HCEC 1CT (cell line): Measurements from ENCODE around the gene ZMIZ1.

ENCODE experiments used
- DNase-seq: peaks from one replicate; pipeline ENCODE4 v3.0.0-alpha.2; 2017

Gene ZMIZ1

GRCh38 chr10:79068562-79069324, at the start of gene ZMIZ1:
Gene ZMIZ1 (plus strand): TSS chr10:79068966. CDS start chr10:79201633, 132,667 bp downstream.
- DNase-seq: peak; percentile 96

- DNase-seq: peak; percentile 2
Measured at GRCh38 chr10:79019441-79020014, 49.2 kb upstream of the ZMIZ1 start.

GRCh38 chr10:79020015-79020491, 48.7 kb upstream of the ZMIZ1 start:
- DNase-seq: no peak

GRCh38 chr10:79020605-79021004, 48.2 kb upstream of the ZMIZ1 start:
- DNase-seq: no peak

DNA sequence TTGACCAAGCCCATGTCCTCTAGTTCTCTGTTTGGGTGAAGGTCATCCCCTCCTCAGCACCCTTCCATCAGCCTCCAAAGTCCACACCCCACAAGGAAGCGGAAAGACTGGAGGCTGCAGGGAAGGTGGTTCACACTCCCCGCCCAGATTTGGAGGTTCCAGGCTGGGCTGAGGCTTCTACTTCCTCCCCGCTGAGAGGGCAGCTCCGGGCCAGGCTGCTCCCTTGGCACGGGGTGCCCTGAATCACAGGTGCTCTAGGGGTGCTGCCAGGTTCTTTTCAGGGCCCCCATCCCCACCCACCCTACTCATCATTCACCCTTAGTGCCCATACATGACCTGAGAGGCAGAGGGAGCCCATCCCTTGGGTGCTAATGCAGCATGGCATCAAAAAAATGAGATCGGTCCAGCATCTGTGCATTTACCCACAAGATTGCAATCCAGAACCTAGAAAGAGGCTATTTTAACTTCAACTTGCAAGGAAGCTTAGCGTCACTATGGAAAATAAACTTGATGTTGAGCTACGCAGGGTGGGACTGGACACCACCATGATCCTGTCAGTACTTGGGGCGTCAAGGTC, 47.3 kb upstream of the ZMIZ1 start:
- no peak for DNase-seq

DNA sequence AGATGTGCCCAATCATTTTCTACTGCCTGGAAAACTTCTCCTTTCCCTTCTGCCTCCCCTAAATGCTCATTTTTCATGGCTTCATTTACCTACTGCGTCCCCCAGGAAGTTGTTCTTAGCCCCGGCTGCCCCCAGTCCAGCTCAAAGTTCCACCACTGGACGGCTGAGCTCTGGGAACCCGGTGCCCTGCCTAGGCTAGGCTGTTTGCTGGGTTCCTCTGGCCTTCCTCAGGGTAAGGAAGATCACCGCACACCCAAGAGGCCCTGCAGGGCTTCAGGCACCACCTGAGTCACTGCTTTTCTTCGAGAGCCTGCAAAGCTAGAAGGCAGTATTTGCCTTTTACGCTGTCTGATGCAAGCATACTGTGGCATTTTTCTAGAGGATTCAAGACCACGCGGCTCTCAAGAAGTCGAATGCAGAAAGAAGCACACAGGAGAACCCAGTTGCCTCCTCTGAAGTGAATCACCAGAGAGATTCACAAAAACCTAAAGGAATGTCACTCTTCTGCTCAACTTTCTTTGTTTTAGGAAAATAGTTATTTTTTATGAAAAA, 46.7 kb upstream of the ZMIZ1 start:
- no peak for DNase-seq

DNA sequence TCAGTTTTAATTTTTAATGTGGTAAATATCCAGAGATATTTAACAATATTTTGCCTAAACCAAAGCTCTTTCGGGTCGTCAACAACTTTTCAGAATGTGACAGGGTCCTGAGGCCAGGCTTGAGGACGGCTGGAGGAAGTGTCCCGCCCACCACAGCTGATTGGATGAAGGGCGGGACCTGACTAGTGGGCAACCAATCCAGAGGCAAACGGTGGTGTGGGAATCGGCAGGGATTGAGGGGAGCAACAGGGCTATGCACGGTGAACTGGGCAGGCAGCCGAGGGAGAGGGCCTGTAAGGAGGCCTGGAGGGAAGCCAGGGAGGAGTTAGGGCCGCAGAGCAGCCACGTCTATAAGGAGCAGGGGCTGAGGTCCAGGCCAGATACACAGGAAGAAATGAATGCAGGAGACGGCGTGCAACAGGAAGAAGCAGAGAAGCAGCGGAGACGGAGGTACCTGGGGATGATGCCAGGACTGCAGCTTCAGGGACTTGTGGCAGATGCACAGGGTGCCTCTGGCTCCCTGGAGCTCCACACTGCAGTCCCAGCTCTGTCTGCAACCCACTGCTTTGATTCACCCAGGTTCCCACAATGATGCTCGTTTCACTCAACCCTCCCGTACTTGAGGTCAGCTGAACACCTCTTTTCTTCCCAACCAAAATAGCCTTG, 46.1 kb upstream of the ZMIZ1 start:
- DNase-seq: peak; percentile 11

DNA sequence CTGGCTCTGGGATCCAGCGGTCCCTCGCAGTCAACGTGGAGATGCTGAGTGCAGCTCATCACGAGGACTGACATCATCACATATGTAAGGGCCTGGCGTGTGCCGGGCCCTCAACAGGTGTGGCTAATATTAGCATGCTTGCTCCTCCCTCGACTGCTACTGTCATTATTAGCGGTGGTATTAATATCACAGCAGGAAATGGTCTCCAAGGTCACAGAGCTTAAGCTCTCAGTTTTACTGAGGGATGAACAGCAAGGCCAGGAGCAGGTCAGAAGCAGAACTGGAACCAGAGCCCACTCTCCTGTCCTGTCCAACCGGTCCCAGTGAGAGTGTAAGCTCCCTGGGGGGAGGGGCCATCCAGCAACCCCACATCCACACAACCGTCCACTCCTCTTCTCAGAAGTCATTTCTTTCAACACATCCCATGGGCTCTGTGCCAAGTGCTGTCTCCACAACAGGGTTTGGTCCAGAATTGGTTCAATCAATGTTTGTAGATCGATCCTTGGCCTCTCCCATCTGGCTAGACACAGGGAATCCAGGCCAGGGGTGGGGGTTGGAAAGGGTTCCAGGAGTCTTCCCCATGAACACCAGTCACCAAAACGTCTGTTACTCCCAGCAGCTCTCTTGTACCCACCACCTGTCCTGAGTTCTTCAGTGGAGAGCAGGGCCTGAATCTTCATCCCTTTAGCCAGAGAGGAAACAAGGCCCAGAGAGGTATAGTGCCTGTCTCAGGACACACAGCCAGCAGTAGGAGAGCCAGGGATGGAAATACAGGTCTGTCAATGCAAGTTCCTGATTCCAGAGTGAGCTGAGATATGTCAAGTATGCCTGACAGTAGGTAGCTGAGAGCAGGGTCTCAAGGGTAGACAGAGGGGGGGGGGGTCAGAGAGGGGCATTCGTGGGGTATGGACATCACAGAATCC, 45.3 kb upstream of the ZMIZ1 start:
- DNase-seq: no peak

DNA sequence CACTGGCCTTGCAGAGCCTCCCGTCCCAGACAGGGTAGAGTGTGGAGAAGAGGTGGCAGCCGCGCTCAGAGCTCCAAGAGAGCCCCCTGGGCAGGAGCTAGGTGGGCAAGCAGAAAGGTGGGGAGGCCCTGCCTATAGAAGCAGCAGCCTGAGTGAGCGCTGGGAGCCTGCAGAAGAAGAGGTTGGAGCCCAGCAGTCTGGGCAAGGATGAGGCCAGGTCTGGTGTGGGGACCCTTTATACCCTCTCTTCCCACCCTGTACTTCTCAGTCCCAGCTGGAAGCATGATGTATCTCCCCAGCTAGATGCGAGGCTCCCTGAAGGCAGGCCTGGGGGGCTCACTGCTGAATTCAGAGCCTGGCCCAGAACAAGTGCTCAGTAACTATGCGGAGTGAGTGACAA, 44.5 kb upstream of the ZMIZ1 start:
- DNase-seq: no peak

GRCh38 chr10:79024720-79025198, 44.0 kb upstream of the ZMIZ1 start:
- DNase-seq: no peak

GRCh38 chr10:79025199-79025832, 43.5 kb upstream of the ZMIZ1 start:
- DNase-seq: no peak

DNA sequence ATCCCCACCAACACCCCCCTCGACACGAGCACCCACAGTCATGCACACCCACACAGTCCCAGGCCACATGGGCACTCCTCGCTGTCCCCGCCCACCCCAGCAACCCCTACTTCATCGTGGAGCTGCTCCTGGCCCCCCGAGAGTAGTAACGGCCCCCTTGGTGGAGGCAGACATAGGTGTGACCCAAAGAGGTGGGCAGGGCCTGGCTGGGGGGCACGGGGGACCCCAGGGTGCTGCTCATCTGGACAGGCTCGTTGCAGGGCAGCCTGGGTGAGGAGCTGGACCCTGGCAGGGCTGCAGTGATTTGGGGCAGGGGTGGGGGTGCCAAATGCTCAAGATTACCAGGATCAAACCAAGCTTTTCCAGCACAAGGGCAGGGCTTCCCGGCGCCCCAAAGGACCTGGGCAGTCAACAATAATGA, 42.4 kb upstream of the ZMIZ1 start:
- DNase-seq: no peak

DNA sequence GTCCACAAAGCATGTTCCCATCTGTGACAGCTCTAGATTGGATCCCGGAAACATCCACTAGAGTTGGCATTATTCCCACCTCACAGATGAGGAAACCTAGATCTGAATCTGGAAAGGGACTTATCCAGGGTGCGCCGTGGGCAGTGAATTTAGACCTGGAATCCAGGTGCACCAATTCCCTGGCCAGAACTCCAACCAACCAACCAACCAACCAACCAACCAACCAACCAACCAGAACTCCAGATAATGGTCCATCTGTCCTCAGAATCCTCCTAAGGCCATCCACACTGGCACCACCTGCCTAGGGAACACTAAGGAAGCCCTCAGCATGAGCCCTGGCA, 42.0 kb upstream of the ZMIZ1 start:
- DNase-seq: no peak

GRCh38 chr10:79027147-79028055, 41.4 kb upstream of the ZMIZ1 start:
- DNase-seq: no peak

DNA sequence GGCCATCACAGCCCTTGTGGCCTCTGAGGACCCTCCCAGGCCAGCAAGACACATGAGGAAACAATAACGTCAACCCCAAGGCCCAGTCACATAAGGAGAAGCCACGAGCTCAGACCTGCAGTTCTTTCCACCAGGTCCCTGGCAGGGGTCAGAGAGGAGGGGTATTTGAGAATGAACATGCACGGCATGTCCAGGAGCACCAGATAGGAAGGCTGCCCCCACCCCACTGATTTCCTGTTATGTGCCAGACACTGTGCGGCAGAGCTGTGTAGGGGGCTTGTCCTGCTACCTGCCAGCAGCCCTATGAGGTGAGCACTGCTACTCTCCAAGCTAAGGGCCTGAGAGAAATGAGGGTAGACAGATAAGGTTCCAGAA, 40.7 kb upstream of the ZMIZ1 start:
- no peak for DNase-seq

GRCh38 chr10:79028451-79029010, 40.2 kb upstream of the ZMIZ1 start:
- DNase-seq: no peak

DNA sequence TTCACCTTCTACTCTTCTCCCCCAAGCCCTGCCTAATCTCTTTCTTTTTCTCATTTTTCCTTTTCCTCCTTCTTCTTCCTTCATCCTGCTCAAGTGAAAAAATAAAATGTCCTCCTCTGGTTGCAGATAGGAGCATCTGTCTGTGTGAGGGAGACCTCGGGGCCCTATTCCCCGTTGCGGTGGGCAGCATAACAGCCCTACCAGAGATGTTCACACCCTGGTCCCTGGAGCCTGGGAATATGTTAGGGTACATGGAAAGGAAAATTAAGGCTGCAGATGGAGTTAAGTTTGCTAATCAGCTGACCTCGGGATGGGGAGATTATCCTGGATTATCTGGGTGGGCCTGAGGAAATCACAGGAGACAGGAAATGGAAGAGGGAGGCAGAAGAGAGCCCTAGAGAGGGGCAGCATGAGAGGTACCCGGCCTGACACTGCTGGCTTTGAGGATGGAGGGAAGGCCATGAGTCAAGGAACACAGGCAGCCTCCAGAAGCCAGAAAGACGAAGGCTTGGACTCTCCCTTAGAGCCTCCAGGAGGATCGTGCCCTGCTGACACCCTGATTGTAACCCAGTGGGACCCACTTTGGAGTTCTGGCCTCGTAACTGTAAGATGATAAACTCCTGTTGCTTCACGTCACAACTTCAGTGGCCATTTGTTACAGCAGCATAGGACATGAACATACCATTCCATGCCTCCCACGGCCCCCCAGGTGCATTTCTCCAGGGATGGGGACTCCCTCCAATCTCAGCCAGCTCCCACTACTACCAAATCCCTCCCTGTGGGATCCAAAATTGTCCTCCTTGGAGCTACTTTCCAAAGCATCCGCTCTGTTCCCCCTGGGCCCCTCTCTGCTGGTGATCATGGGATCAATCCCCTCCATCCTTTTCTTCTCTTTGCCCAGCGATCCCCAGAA, 39.0 kb upstream of the ZMIZ1 start:
- no peak for DNase-seq

DNA sequence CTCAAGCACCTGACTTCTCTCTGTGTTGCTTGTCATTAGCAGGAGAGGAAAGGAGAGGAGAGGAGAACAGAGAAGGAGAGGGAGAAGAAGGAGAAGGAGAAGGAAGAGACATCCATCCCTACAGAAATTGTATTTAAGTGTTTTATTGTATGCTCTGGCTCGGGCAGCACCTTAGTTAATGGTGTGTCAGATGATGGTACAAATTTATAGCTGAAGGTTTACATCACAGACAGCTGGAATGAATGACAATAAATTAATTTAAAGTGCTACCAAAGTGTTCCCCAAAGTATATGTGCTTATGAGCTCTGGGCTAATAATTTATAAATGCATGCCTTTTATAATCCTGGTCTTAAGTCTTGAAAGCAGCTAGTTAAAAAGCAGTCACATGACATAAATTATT, 38.1 kb upstream of the ZMIZ1 start:
- no peak for DNase-seq

GRCh38 chr10:79031723-79032122, 37.0 kb upstream of the ZMIZ1 start:
- DNase-seq: no peak
